ENCODE data around the gene CHP1. TPM values are rescaled to one million over a fixed set of nuclear protein-coding genes. Genes with fewer than 3 reads are reported as not detected.
"Not testable (repeated sequence)": the region's sequence is repeated elsewhere in the genome, so short reads cannot be mapped to it uniquely, and the experiment has no call there.

CHP1 gene
- total RNA-seq, 1 experiment from 2014 or later: 101 TPM

GRCh38 chr15:41320805-41321330 is 89.8 kb downstream of the CHP1 start:
- DNase-seq (ENCODE audit: low read depth, low spot score); intact Hi-C loops (cut with micrococcal nuclease); H3K9me3 ChIP-seq (ENCODE audit: control insufficient read depth in 1 of 2, insufficient read depth in 1 of 2, low read depth in 1 of 2, low read length in 2 of 2); H3K27me3 ChIP-seq (ENCODE audit: insufficient read depth, low read length); BruUV-seq (replicated peaks); H3K4me1 ChIP-seq (ENCODE audit: control insufficient read depth in 1 of 2, insufficient read depth in 2 of 2, low read length in 2 of 2); H4K20me1 ChIP-seq (ENCODE audit: insufficient read depth); H3K4me3 ChIP-seq (replicated peaks in 1 of 2; ENCODE audit: low read depth in 1 of 2, low read length in 2 of 2); H3K79me2 ChIP-seq (ENCODE audit: insufficient read depth, low read length); ATAC-seq; H3K36me3 ChIP-seq (ENCODE audit: control insufficient read depth in 1 of 2, insufficient read depth in 2 of 2, low read length in 2 of 2); H3K9me2 ChIP-seq (ENCODE audit: insufficient read depth); H3K9ac ChIP-seq (ENCODE audit: low read length); CTCF ChIA-PET; H3K4me2 ChIP-seq (ENCODE audit: low read length); H3K27ac ChIP-seq (ENCODE audit: low read depth, low read length); RAD21 ChIA-PET (ENCODE audit: low non-redundant PET in 1 of 2, low total read pairs in 2 of 2, uncharacterized antibody in 2 of 2, unreplicated experiment in 2 of 2); H2AFZ ChIP-seq (ENCODE audit: low read depth, low read length, poor library complexity, severe bottlenecking); POLR2A ChIA-PET: not testable (repeated sequence)

DNA sequence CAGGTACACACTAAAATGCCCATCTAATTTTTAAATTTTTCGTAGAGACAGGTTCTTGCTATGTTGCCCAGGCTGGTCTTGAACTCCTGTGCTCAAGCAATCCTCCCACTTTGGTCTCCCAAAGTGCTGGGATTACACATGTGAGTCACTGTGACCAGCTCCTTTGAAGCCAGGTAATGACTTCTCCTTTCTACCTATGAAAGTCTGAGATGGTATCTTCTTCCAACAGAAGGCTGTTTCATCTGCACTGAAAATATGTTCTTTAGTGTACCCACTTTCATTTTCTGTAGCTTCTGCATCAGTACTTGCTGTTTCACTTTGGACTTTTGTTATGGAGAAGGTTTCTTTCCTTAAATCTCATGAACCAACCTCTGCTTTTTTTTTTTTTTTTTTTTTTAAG is 92.5 kb downstream of the CHP1 start:
- H3K9me3 ChIP-seq (ENCODE audit: control insufficient read depth in 1 of 2, insufficient read depth in 1 of 2, low read depth in 1 of 2, low read length in 2 of 2): no peaks in the 10 kb centered on the region
- ChIA-PET POLR2A (interaction anchor here (0.7 to 2.3 kb wide), 2 partner anchors 9 to 1927 kb away, joined by 4 to 12 read pairs; partner anchors contain the start of genes NUSAP1 and OIP5), RAD21 (ENCODE audit: low non-redundant PET in 1 of 2, low total read pairs in 2 of 2, uncharacterized antibody in 2 of 2, unreplicated experiment in 2 of 2) (no interaction called here), CTCF (no interaction called here)
- no TSS peak for BruUV-seq (replicated peaks)
- DNase-seq (ENCODE audit: low read depth, low spot score) (no peak), ATAC-seq (no peak)
- no peaks in the 10 kb centered on the region for H3K27me3 ChIP-seq (ENCODE audit: insufficient read depth, low read length)
- H4K20me1 ChIP-seq (ENCODE audit: insufficient read depth): no peaks in the 10 kb centered on the region
- intact Hi-C loops (cut with micrococcal nuclease): no loop called here
- H3K9me2 ChIP-seq (ENCODE audit: insufficient read depth): no peaks in the 10 kb centered on the region
- no peak overlapping the region for H3K4me3 ChIP-seq (replicated peaks in 1 of 2; ENCODE audit: low read depth in 1 of 2, low read length in 2 of 2)
- H2AFZ ChIP-seq (ENCODE audit: low read depth, low read length, poor library complexity, severe bottlenecking): no peak overlapping the region
- no peaks in the 10 kb centered on the region for H3K4me1 ChIP-seq (ENCODE audit: control insufficient read depth in 1 of 2, insufficient read depth in 2 of 2, low read length in 2 of 2)
- peaks cover 5% of the 10 kb centered on the region; the same call in 1 of the 2 replicates for H3K79me2 ChIP-seq (ENCODE audit: insufficient read depth, low read length)
- no peaks in the 10 kb centered on the region for H3K36me3 ChIP-seq (ENCODE audit: control insufficient read depth in 1 of 2, insufficient read depth in 2 of 2, low read length in 2 of 2)
- no peak overlapping the region for H3K9ac ChIP-seq (ENCODE audit: low read length)
- no peak overlapping the region for H3K4me2 ChIP-seq (ENCODE audit: low read length)
- no peak overlapping the region for H3K27ac ChIP-seq (ENCODE audit: low read depth, low read length)
- TF ChIP-seq CEBPB (IDR thresholded peaks at IDR 0.05; ENCODE audit: low read depth): no peak
- TF ChIP-seq, protein P1, sequence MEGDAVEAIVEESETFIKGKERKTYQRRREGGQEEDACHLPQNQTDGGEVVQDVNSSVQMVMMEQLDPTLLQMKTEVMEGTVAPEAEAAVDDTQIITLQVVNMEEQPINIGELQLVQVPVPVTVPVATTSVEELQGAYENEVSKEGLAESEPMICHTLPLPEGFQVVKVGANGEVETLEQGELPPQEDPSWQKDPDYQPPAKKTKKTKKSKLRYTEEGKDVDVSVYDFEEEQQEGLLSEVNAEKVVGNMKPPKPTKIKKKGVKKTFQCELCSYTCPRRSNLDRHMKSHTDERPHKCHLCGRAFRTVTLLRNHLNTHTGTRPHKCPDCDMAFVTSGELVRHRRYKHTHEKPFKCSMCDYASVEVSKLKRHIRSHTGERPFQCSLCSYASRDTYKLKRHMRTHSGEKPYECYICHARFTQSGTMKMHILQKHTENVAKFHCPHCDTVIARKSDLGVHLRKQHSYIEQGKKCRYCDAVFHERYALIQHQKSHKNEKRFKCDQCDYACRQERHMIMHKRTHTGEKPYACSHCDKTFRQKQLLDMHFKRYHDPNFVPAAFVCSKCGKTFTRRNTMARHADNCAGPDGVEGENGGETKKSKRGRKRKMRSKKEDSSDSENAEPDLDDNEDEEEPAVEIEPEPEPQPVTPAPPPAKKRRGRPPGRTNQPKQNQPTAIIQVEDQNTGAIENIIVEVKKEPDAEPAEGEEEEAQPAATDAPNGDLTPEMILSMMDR (IDR thresholded peaks at IDR 0.05 in 2 of 3, conservative IDR thresholded peaks at IDR 0.05 in 1 of 3; ENCODE audit: borderline replicate concordance in 1 of 3, insufficient read depth in 1 of 3, low read depth in 2 of 3, low read length in 2 of 3): no peak
- TF ChIP-seq EZH2 (IDR thresholded peaks at IDR 0.05): no peak
- no peak for TF ChIP-seq CBX3 (IDR thresholded peaks at IDR 0.05; ENCODE audit: low read depth)
- no peak for TF ChIP-seq EGR1 (IDR thresholded peaks at IDR 0.05; ENCODE audit: low read depth)
- no peak for TF ChIP-seq RAD21 (IDR thresholded peaks at IDR 0.05; ENCODE audit: low read depth)
- TF ChIP-seq, protein P2, sequence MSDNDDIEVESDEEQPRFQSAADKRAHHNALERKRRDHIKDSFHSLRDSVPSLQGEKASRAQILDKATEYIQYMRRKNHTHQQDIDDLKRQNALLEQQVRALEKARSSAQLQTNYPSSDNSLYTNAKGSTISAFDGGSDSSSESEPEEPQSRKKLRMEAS (IDR thresholded peaks at IDR 0.05): no peak
- no peak for TF ChIP-seq SRF (IDR thresholded peaks at IDR 0.05; ENCODE audit: low read depth)
- TF ChIP-seq SP1 (IDR thresholded peaks at IDR 0.05; ENCODE audit: low read depth): no peak
- no peak for TF ChIP-seq ZNF274 (IDR thresholded peaks at IDR 0.05; ENCODE audit: low read depth, low read length)
- TF ChIP-seq, protein P3, sequence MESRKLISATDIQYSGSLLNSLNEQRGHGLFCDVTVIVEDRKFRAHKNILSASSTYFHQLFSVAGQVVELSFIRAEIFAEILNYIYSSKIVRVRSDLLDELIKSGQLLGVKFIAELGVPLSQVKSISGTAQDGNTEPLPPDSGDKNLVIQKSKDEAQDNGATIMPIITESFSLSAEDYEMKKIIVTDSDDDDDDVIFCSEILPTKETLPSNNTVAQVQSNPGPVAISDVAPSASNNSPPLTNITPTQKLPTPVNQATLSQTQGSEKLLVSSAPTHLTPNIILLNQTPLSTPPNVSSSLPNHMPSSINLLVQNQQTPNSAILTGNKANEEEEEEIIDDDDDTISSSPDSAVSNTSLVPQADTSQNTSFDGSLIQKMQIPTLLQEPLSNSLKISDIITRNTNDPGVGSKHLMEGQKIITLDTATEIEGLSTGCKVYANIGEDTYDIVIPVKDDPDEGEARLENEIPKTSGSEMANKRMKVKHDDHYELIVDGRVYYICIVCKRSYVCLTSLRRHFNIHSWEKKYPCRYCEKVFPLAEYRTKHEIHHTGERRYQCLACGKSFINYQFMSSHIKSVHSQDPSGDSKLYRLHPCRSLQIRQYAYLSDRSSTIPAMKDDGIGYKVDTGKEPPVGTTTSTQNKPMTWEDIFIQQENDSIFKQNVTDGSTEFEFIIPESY (IDR thresholded peaks at IDR 0.05; ENCODE audit: extremely low read depth, insufficient replicate concordance, low read length): no peak
- no peak for TF ChIP-seq FOSL1 (IDR thresholded peaks at IDR 0.05; ENCODE audit: low read depth)
- no peak for TF ChIP-seq EZH2phosphoT487 (IDR thresholded peaks at IDR 0.05; ENCODE audit: borderline replicate concordance)
- no peak for TF ChIP-seq JUND (IDR thresholded peaks at IDR 0.05)

Data from HCT116 (cell line).